ENCODE results near the gene KCTD20.

- TF ChIP-seq CTCF (IDR thresholded peaks at IDR 0.05) (no peak), EZH2 (IDR thresholded peaks at IDR 0.05) (no peak)
These were observed 35.3 kb downstream of the KCTD20 start for GRCh38 chr6:36478051-36478526.

All from neural progenitor cell (in vitro differentiated cells).